CMK (cell line): ENCODE results near the gene SUFU.
"Not testable (repeated sequence)": the region's sequence is repeated elsewhere in the genome, so short reads cannot be mapped to it uniquely, and the experiment has no call there.

Experiments used
- DNase-seq: peaks from one replicate; pipeline ENCODE4 v3.0.0-alpha.2; 2010; ENCODE audit warnings: low read depth

The SUFU gene

GRCh38 chr10:102514487-102515311, 10.9 kb downstream of the SUFU start:
- DNase-seq, result no peak

DNA sequence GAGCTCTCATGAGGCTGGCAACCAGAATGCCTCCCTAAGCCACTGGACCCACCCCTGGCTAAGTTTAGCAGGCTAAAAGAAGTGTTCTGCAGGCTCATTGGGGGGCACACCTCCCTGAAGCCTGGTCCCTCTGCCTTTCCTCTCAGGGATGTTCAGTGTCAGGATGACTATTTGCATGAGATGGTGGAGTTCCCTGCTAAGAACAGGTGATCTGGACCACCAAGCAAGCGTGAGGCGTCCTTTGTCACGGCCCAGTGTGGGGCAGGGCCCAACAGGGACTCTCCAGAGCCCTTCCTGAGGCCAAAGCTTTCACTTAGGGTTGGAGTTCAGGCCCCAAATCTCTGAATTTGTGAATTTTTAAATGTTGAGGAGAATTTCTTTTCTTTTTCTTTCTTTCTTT, 12.0 kb downstream of the SUFU start:
- no peak for DNase-seq

DNA sequence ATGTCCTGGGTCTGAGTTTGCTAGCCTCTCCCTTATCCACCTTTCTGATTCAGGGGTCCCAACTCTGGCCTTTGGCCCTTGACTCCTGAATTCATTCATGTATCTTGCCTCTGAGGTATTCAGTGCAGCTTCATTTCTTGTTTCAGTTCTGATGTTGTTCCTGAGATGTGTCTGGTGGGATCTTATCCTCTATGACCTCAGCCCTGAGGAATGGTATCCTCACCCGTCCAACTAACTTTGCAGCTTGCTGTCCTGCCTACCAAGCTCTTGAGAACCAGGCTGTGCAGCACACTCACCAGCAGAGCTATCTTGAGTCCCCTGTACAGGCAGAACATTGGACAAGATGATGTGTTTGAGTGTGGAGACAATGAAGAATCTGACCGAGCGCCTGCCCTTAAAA, 13.8 kb downstream of the SUFU start:
- no peak for DNase-seq

GRCh38 chr10:102519246-102519825, 15.6 kb downstream of the SUFU start:
- DNase-seq, result no peak

- no peak for DNase-seq
Measured at GRCh38 chr10:102522874-102523249, 19.1 kb downstream of the SUFU start.

GRCh38 chr10:102523250-102524029, 19.7 kb downstream of the SUFU start:
- no peak for DNase-seq

GRCh38 chr10:102524746-102525145, 21.0 kb downstream of the SUFU start:
- no peak for DNase-seq

DNA sequence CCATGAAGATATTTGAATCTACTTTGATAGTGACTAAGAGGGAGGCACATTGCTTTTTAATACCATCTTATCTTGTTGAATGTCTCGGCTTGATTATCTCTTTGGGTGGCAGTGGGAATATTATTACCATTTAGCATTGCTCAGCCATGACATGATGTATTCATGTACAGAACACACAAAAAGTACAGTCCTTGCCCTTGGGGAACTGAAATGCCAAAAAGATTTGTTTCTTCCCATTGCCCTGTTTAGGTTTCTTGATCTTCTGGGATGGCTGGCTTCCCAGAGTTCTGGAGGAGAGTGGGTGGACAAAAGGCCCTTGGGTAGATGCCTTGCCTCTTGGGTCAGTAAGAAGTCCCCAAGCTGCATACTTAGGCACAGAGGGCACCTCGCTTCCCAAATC, 23.8 kb downstream of the SUFU start:
- no peak for DNase-seq

- DNase-seq, result no peak
Measured at GRCh38 chr10:102534333-102534732, 30.6 kb downstream of the SUFU start.

DNA sequence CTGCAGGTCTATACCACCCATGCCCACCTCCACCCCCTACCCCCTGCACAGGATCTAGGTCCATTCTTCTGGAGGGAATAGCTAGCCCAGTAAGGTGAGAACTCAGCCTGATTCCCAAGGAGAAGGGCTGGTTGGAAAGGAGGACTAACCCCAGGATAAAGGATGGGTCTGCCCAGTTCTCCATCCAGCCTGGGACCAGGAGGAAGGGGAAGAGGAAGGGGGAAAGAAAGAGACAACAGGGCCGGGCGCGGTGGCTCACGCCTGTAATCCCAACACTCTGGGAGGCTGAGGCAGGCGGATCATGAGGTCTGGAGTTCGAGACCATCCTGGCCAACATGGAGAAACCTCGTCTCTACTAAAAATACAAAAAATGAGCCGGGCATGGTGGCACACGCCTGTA, 31.2 kb downstream of the SUFU start:
- DNase-seq, result not testable (repeated sequence)

DNA sequence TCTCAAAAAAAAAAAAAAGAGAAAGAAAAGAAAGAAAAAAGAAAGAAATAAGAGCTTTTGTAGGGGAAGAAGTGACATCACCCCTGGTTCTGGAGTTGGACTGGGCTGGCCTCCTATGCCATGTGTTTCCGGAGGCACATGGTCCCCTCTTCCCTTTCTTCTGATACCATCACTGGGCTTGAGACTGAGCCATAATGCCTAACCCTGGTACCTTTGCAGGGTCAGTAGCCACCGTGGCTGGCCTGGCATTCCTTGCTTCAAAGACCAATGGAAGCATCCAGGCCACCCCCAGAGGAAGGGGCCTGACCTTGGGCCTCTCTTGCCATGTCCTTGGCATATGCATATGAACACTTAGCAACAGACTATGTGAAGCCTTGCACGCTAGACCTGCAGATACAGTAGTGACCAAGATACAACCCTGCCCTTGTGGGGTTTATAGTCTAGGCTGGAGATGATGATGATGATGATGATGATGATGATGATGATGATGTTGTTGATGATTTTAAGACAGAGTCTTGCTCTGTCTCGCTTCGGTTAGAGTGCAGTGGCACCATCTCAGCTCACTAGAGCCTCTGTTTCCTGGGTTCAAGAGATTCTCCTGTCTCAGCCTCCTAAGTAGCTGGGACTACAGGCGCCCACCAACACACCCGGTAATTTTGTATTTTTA, 31.8 kb downstream of the SUFU start:
- DNase-seq, result no peak

- DNase-seq, result no peak
Measured at GRCh38 chr10:102537367-102537766, 33.6 kb downstream of the SUFU start.

GRCh38 chr10:102537948-102538347, 34.2 kb downstream of the SUFU start:
- DNase-seq, result no peak

- DNase-seq, result no peak
Measured at GRCh38 chr10:102538811-102539210, 35.0 kb downstream of the SUFU start.

DNA sequence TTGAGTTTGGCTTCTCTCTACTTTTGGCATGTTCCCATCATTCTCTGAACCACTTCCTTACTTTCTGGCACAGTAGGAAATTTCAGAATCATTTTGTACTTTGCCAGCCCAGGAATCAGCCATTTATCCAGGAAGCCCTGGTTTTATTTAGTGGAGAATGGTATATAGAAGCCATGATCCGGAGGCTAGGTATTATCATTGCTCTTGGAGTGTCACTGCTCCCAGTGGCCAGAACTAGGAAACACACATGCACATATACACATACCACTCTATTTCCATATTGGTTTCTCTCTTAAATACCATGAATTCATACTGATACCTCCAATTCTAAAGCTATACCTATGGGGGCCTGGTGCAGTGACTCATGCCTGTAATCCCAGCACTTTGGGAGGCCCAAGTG, 36.3 kb downstream of the SUFU start:
- DNase-seq, result no peak

DNA sequence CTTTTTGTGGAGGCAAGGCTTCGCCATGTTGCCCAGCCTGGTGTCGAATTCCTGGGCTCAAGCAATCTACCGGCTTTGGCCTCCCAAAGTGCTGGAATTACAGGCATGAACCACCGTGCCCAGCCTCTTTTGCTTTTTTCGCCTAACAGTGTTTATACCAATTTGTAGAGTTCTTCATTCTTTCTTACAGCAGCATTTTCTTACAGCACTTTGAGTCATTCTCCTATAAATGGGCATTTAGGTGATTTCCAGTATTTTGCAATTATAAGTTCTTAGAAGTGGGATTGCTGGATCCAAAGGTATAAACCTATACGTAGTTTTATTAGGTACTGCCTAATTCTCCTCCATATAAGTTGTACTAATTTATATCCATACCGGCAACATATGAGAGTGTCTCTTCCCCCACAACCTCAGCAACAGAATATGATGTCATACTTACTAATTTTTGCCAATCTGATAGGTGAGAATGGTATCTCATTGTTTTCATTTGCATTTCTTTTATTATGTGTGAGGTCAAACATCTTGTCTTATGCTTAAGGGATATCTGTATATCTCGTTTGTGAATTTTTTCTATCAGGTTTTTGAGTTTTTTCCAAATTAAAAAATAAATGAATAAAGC, 39.1 kb downstream of the SUFU start:
- no peak for DNase-seq

DNA sequence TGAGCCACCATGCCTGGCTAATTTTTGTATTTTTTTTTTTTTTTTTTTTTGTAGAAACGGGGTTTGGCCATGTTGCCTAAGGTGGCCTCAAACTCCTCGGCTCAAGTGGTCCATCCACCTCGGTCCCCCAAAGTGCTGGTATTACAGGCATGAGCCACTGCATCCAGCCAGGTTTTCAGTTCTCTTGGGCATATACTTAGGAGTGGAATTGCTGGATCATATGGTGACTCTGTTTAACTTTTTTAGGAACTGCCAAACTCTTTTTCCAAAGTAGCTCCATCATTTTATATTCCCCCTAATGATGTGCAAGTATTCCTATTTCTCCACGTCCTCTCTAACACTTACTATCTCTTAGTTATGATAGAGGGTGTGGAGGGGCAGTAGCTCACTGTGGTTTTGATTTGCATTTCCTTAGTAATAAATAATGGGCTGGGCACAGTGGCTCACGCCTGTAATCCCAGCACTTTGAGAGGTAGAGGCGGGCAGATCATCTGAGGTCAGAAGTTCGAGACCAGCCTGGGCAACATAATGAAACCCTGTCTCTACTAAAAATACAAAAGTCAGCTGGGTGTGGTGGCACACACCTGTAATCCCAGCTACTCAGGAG, 41.6 kb downstream of the SUFU start:
- DNase-seq, result no peak

DNA sequence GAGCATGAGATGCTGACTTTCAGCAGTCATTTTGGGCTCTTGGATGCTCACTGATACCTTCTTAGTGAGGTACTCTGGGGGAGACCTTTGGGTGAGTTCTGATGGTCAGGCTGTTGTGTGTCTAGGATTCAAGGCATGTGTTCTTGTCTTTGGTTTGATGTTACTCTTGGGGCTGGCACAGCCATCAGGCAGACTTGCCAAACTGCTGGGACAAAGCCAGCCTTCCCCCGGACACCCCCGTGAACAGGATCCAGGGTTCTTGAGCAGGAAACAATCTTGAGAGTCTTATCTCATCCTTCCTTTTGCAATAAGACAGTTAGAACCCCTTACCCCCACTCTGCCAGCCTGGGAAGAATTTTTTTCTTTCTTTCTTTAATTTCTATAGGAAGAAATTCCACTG, 42.2 kb downstream of the SUFU start:
- DNase-seq, result no peak

DNA sequence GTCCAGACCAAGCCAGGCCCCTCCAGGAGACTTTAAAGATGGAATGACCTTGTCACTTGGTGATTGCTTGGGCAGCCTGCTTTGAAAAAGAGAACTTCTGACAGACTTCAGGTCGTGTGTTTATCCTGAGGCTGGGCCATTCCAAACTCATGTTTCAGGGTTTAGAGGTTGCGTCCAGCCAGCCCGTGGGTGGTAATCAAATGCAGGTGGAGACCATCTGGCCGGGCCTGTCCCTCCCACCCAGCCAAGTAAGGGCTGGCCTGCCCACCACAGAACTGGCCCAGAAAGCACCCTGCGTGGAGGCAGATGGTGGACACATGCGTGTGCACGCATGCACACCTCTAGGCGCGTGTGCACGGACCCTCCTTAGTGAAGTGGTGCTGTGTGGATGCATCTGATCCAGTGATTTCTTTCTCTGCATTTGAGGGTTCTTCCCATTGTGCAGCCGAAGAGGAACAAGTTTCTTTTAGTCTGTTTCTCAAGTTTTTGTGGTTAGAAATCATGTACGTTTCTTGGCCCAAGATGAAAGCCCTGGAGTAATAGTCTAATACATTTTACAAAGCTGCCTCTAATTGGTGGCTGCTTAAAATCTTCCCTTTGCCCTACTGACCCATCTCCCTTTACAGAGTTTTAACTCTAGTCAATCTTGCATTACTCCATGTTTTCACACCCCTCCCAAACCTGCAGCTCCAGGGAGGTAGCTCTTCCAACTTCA, 43.0 kb downstream of the SUFU start:
- DNase-seq, result no peak

DNA sequence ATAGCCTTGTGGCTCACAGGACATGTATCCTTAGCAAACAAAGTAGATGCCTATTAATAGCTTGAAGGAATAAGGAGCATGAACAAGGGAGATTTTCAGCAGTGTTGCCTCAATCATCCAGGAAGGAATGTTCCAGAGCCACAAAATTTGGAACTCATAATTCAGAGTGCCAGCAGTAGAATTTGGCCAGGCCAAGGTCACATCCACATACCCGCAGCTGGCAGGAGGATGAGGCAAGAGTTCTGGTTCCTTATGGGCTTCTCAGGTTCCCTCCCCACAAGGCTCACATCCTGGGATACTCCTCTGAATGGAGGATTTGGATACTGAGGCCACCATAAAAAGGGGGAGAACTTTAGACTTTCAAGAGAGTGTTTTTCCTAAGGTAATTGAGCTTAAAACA, 45.8 kb downstream of the SUFU start:
- no peak for DNase-seq

DNA sequence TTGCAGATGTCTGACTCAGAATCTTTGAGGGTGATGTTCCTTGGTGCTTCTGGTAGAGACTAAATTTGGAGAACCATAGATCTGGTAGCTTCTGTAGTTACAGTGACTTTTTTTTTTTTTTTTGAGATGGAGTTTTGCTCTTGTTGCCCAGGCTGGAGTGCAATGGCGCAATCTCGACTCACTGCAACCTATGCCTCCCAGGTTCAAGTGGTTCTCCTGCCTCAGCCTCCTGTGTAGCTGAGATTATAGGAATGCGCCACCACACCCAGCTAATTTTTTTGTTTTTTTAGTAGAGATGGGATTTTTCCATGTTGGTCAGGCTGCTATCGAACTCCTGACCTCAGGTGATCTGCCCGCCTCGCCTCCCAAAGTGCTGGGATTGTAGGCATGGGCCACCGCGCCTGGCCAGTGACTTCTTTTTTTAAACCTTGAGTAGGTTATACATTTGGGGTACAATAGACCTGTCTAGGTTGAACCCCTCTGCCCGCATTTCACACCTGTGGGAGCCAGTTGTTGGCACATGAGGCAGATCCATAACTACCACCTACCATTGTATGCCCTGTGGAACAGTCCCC, 47.0 kb downstream of the SUFU start:
- no peak for DNase-seq
